H1 (cell line): Measurements from ENCODE around the gene CELF2. TPM values are rescaled to one million over a fixed set of nuclear protein-coding genes. Genes with fewer than 3 reads are reported as not detected.

Experiments
- CTCF ChIA-PET: fragments of 300-600 bp; sonication (Branson Sonifier 250); formaldehyde crosslinking; loops from one replicate; lab custom pipeline; 2021; ENCODE audit not compliant: partially characterized antibody; lab: Charles Lee
- POLR2A ChIA-PET: fragments of 300-600 bp; sonication (Branson Sonifier 250); formaldehyde crosslinking; loops from one replicate; lab custom pipeline; 2021; ENCODE audit warnings: inconsistent platforms; ENCODE audit not compliant: partially characterized antibody; lab: Charles Lee
- DNase-seq, 2 experiments: peaks; one replicate each; pipeline versions ENCODE4 v3.0.0 to v3.0.0-alpha.2; 2010 to 2022; ENCODE audit warnings: low spot score in 2 of 2, low read depth in 1 of 2, mixed read lengths in 1 of 2
- FAIRE-seq: peaks from 2 replicates; lab custom pipeline; 2011; peaks lifted over from hg19 to GRCh38; lab: Jason Lieb, UNC
- H2AFZ ChIP-seq: 2 replicates; pipeline ENCODE4 v1.8.1; 2012; ENCODE audit warnings: low read length, inconsistent platforms
- H2AK5ac ChIP-seq: 2 replicates; pipeline ENCODE4 v1.6.1; 2013; ENCODE audit warnings: low read depth, low read length
- H2BK120ac ChIP-seq: replicated peaks from 2 replicates; pipeline ENCODE3; 2013; ENCODE audit warnings: low read depth, low read length, inconsistent platforms
- H2BK12ac ChIP-seq: 2 replicates; pipeline ENCODE4 v1.6.1; 2013; ENCODE audit warnings: low read depth, low read length
- H2BK15ac ChIP-seq: 2 replicates; pipeline ENCODE4 v1.6.1; 2013; ENCODE audit warnings: low read length
- H2BK20ac ChIP-seq: 2 replicates; pipeline ENCODE4 v1.6.1; 2013; ENCODE audit warnings: low read length
- H2BK5ac ChIP-seq: 2 replicates; pipeline ENCODE4 v1.6.1; 2013; ENCODE audit warnings: low read depth, low read length
- H3K14ac ChIP-seq: 2 replicates; pipeline ENCODE4 v1.6.1; 2013; ENCODE audit warnings: inconsistent platforms; ENCODE audit not compliant: insufficient read length
- H3K18ac ChIP-seq: 2 replicates; pipeline ENCODE4 v1.6.1; 2013; ENCODE audit warnings: low read length; ENCODE audit errors: extremely low read depth
- H3K23ac ChIP-seq: 2 replicates; pipeline ENCODE4 v1.6.1; 2013; ENCODE audit warnings: inconsistent platforms; ENCODE audit not compliant: insufficient read length
- H3K23me2 ChIP-seq: 2 replicates; pipeline ENCODE4 v1.6.1; 2013; ENCODE audit warnings: low read depth, low read length
- H3K27ac ChIP-seq: 2 replicates; pipeline ENCODE4 v1.6.1; 2011; ENCODE audit warnings: low read depth, low read length, inconsistent platforms
- H3K27me3 ChIP-seq, 4 experiments: replicated peaks in 1 of 4; 1 replicate in 1 of 4; 2 replicates in 3 of 4; pipeline versions ENCODE4 v1.6.1 to v1.8.1; 2011 to 2013; ENCODE audit warnings: low read length in 3 of 4, mild to moderate bottlenecking in 3 of 4, inconsistent platforms in 2 of 4, mixed read lengths in 2 of 4, moderate library complexity in 1 of 4; ENCODE audit not compliant: control insufficient read depth in 3 of 4, insufficient read depth in 3 of 4; ENCODE audit errors: extremely low read depth in 1 of 4
- H3K36me3 ChIP-seq, 4 experiments: 2 replicates each; pipeline versions ENCODE4 v1.6.1 to v1.8.1; 2011 to 2013; ENCODE audit warnings: mild to moderate bottlenecking in 4 of 4, low read length in 3 of 4, moderate library complexity in 2 of 4, control low read depth in 1 of 4, inconsistent platforms in 1 of 4; ENCODE audit not compliant: insufficient read depth in 4 of 4, control insufficient read depth in 2 of 4
- H3K4ac ChIP-seq: replicated peaks from 2 replicates; pipeline ENCODE3; 2013; ENCODE audit warnings: low read length, low read depth, mixed read lengths, inconsistent platforms; ENCODE audit not compliant: insufficient read length
- H3K4me1 ChIP-seq, 4 experiments: replicated peaks in 1 of 4; 1 replicate in 1 of 4; 2 replicates in 3 of 4; pipeline versions ENCODE4 v1.6.1 to v1.8.1; 2011 to 2013; ENCODE audit warnings: low read length in 3 of 4, inconsistent platforms in 2 of 4, mixed read lengths in 1 of 4; ENCODE audit not compliant: insufficient read depth in 4 of 4, control insufficient read depth in 3 of 4
- H3K4me2 ChIP-seq, 2 experiments: 2 replicates each; pipeline versions ENCODE4 v1.6.1 to v1.8.1; 2011 to 2013; ENCODE audit warnings: low read depth in 2 of 2, low read length in 2 of 2, control low read depth in 1 of 2, inconsistent platforms in 1 of 2, mild to moderate bottlenecking in 1 of 2; ENCODE audit not compliant: insufficient read depth in 1 of 2
- H3K4me3 ChIP-seq, 4 experiments: fragments of 200-600, 300-600 bp in 1 of 4; sonication (generic), shearing (Covaris generic), sonication (Bioruptor Twin) in 1 of 4; 2 replicates each; pipeline versions ENCODE4 v1.5.1 to v1.8.1; 2011 to 2016; ENCODE audit warnings: low read length in 4 of 4, low read depth in 3 of 4, control low read depth in 2 of 4, inconsistent platforms in 2 of 4, mild to moderate bottlenecking in 2 of 4, mixed read lengths in 1 of 4, moderate library complexity in 1 of 4; ENCODE audit not compliant: insufficient read depth in 2 of 4; ENCODE audit errors: extremely low read depth in 1 of 4
- H3K56ac ChIP-seq: replicated peaks from 2 replicates; pipeline ENCODE3; 2013; ENCODE audit warnings: low read depth, mild to moderate bottlenecking, mixed read lengths, low read length, inconsistent platforms; ENCODE audit not compliant: insufficient read length
- H3K79me1 ChIP-seq: 2 replicates; pipeline ENCODE4 v1.6.1; 2013; ENCODE audit warnings: low read depth, low read length, control low read depth
- H3K79me2 ChIP-seq, 2 experiments: 2 replicates each; pipeline versions ENCODE4 v1.6.1 to v1.8.1; 2012 to 2013; ENCODE audit warnings: low read length in 2 of 2, mild to moderate bottlenecking in 2 of 2, inconsistent platforms in 1 of 2; ENCODE audit not compliant: insufficient read depth in 2 of 2, control insufficient read depth in 1 of 2
- H3K9ac ChIP-seq, 4 experiments: replicated peaks in 1 of 4; 1 replicate in 1 of 4; 2 replicates in 3 of 4; pipeline versions ENCODE4 v1.6.1 to v1.8.1; 2011 to 2013; ENCODE audit warnings: low read depth in 3 of 4, low read length in 3 of 4, control low read depth in 2 of 4, mild to moderate bottlenecking in 2 of 4, moderate library complexity in 2 of 4, inconsistent platforms in 1 of 4; ENCODE audit errors: extremely low read depth in 1 of 4
- H3K9me3 ChIP-seq, 2 experiments: 2 replicates each; pipeline versions ENCODE4 v1.6.1 to v1.8.1; 2012 to 2013; ENCODE audit warnings: mild to moderate bottlenecking in 2 of 2, moderate library complexity in 2 of 2, control low read depth in 1 of 2, inconsistent platforms in 1 of 2, low read depth in 1 of 2, low read length in 1 of 2, mixed read lengths in 1 of 2; ENCODE audit not compliant: insufficient read depth in 2 of 2
- H4K20me1 ChIP-seq, 2 experiments: replicated peaks in 1 of 2; 2 replicates each; pipeline versions ENCODE3 to v1.8.1; 2011 to 2013; ENCODE audit warnings: inconsistent platforms in 2 of 2, low read length in 2 of 2, mild to moderate bottlenecking in 1 of 2; ENCODE audit not compliant: insufficient read depth in 2 of 2, control insufficient read depth in 1 of 2
- H4K5ac ChIP-seq: 2 replicates; pipeline ENCODE4 v1.6.1; 2013; ENCODE audit warnings: low read length, low read depth, mixed read lengths, inconsistent platforms; ENCODE audit not compliant: insufficient read length
- H4K8ac ChIP-seq: 2 replicates; pipeline ENCODE4 v1.8.0; 2013; ENCODE audit warnings: mild to moderate bottlenecking, moderate library complexity, low read length, inconsistent platforms; ENCODE audit not compliant: insufficient read depth; ENCODE audit errors: extremely low read depth
- H4K91ac ChIP-seq: replicated peaks from 2 replicates; pipeline ENCODE3; 2013; ENCODE audit warnings: low read length, mixed read lengths, inconsistent platforms; ENCODE audit not compliant: insufficient read length
- SAP30 ChIP-seq: fragments of 300-600 bp; sonication (generic); IDR thresholded peaks from 2 replicates; pipeline ENCODE4 v1.7.1; 2012; ENCODE audit warnings: low read length, moderate library complexity, mild to moderate bottlenecking, inconsistent platforms; ENCODE audit not compliant: insufficient read depth, insufficient replicate concordance
- TEAD4 ChIP-seq: IDR thresholded peaks from 2 replicates; pipeline ENCODE4 v1.6.1; 2012; ENCODE audit warnings: low read depth, low read length, inconsistent platforms, mixed read lengths
- WGBS, 2 experiments: shearing (Covaris generic) in 1 of 2; methylation state at CpG; one replicate each; pipeline versions ENCODE4 v1.1.6 to v1.1.7; 2013 to 2015; ENCODE audit warnings: low lambda C conversion rate in 2 of 2, mixed read lengths in 2 of 2, inconsistent platforms in 1 of 2, low coverage in 1 of 2, missing lambda C conversion rate in 1 of 2; ENCODE audit not compliant: insufficient replicate concordance in 2 of 2, insufficient coverage in 1 of 2, insufficient read length in 1 of 2; ENCODE audit errors: extremely low coverage in 1 of 2, missing lambda C conversion rate in 1 of 2; 5-methylcytosine and 5-hydroxymethylcytosine counted together
- polyA plus RNA-seq, 7 experiments: library from polyadenylated mRNA; depleted of rRNA in 3 of 7; stranded (reverse) in 5 of 7; unstranded in 2 of 7; fragments of >200 nt in 5 of 7; fragments of 200-250 nt in 2 of 7; gene quantifications; 1 replicate in 5 of 7; 2 replicates in 1 of 7; 4 replicates in 1 of 7; pipeline versions ENCODE4 v1.2.1 to v1.2.3, GENCODE V29; 2011 to 2013; ENCODE audit warnings: missing spikeins in 2 of 7, mixed read lengths in 2 of 7
- total RNA-seq: library from RNA; stranded (reverse); fragmentation: NEBNext Ultra II Directional; extraction: Animal tissue kit (Norgen Biotek cat#: 25700); gene quantifications from 2 replicates; pipeline ENCODE4 v1.2.1, GENCODE V29; 2021

Gene CELF2
- total and polyA plus RNA-seq, 2 of the 8 experiments (the other 6 are each of a cell fraction or from before 2014, with no cell fraction given), result 18.3 to 22.7 TPM

- Histone ChIP-seq H3K9ac (no peak overlapping the region), H3K4ac (peak overlapping the region; percentile 61), H2AK5ac (no peak overlapping the region), H2BK20ac (no peak overlapping the region), H4K20me1 (no peaks in the 10 kb centered on the region), H4K91ac (no peak overlapping the region), H3K27me3 (no peaks in the 10 kb centered on the region), H2BK5ac (no peak overlapping the region), H3K4me3 (no peak overlapping the region), H4K5ac (no peak overlapping the region), H3K18ac (no peak overlapping the region), H2BK120ac (no peak overlapping the region), H3K79me2 (0 out of 4 replicates have a peak, but pooled peaks cover 0 to under 1% of the 10 kb centered on the region in 2 experiments), H2BK15ac (no peak overlapping the region), H3K79me1 (no peaks in the 10 kb centered on the region), H3K36me3 (no peaks in the 10 kb centered on the region), H4K8ac (no peak overlapping the region), H3K27ac (no peak overlapping the region), H3K14ac (no peak overlapping the region), H2AFZ (no peak overlapping the region), H2BK12ac (no peak overlapping the region), H3K23me2 (no peaks in the 10 kb centered on the region), H3K23ac (no peak overlapping the region), H3K56ac (no peak overlapping the region), H3K9me3 (no peaks in the 10 kb centered on the region), H3K4me2 (no peak overlapping the region; a peak in 1 of 4 replicates), H3K4me1 (peaks cover 2 to 17% (median 9%) of the 10 kb centered on the region in 4 experiments)
- CTCF ChIA-PET, result interaction anchor here (0.6 to 1.3 kb wide), 4 partner anchors 24 to 140 kb away, joined by 3 to 6 read pairs (median 4); no protein-coding TSS in a partner anchor
- POLR2A ChIA-PET, result interaction anchor here (0.6 kb wide), 1 partner anchor 32 kb away, joined by 3 read pairs; no protein-coding TSS in a partner anchor
- 80% methylated on average over 6 of the region's 6 CpGs; no CpG with 5 or more reads in 1 of the 2 experiments for WGBS, 2 experiments
- FAIRE-seq (peak; percentile 24), DNase-seq (no peak)
- no peak for TF ChIP-seq SAP30
- peak; percentile 60; the same call in 1 of the 2 replicates for TF ChIP-seq TEAD4
These were observed 172.1 kb downstream of the CELF2 start for GRCh38 chr10:11189582-11190376.
